ENCODE data around the gene ANK2. TPM values are rescaled to one million over a fixed set of nuclear protein-coding genes. Genes with fewer than 3 reads are reported as not detected.

ANK2 gene
- total RNA-seq, 1 donor from 2014 or later, result 58.3 TPM

DNA sequence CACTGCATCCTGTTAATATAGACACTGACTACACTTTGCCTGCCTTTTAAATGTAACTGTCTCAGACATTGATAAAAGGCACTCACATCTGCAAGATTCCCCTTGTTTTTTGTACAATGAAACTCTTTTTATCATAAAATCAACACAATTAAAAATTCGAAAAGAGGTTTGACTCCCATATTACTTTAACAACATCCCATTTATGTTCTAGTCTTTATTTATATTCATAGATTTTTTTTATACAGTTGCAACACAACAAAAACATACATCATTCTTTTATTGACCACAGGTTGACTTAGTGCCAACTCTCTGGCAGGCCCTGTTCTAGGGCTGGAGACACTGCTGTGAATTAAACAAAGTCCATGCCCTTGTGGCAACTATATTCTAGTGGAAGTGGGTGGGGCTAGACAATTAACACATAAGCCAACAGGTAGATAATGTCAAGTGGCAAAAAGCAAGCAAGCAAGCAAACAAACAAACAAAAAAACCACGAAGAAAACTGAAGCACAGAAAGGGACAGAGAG, 36.8 kb downstream of the ANK2 start:
- Mint-ChIP-seq H3K27me3 (ENCODE audit: low read depth) (no peaks in the 10 kb centered on the region), H3K9me3 (no peaks in the 10 kb centered on the region), H3K4me3 (no peak overlapping the region), H3K27ac (ENCODE audit: unreplicated experiment) (no peak overlapping the region), H3K36me3 (ENCODE audit: low read depth) (no peaks in the 10 kb centered on the region), H3K4me1 (no peaks in the 10 kb centered on the region)
- no peak for TF ChIP-seq CTCF (conservative IDR thresholded peaks at IDR 0.05)
- DNase-seq (ENCODE audit: low read depth, low spot score), result no peak

DNA sequence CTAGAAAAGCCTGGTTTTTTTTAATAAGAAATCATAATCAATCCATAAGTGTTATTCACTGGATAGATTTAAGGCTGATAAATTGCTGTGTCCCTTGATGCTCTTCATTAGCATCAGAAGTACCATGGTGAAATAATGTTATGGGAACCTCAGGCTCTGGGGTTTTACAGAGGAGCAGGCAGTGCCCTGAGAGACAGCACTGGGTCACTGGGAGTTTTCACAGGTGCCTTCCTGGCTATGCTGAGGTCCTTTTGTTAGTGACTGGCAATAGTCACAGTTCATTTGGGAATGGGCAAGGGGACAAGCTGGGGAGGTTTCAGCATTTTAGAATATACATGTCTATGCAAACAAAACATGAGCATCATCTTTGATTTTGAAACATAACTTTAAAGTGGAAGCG, 38.6 kb downstream of the ANK2 start:
- TF ChIP-seq CTCF (conservative IDR thresholded peaks at IDR 0.05), result no peak
- H3K36me3 Mint-ChIP-seq (ENCODE audit: low read depth), result no peaks in the 10 kb centered on the region
- no peaks in the 10 kb centered on the region for H3K27me3 Mint-ChIP-seq (ENCODE audit: low read depth)
- no peak overlapping the region for H3K4me3 Mint-ChIP-seq
- H3K4me1 Mint-ChIP-seq, result no peaks in the 10 kb centered on the region
- H3K9me3 Mint-ChIP-seq, result no peaks in the 10 kb centered on the region
- no peak for DNase-seq (ENCODE audit: low read depth, low spot score)
- H3K27ac Mint-ChIP-seq (ENCODE audit: unreplicated experiment), result no peak overlapping the region

DNA sequence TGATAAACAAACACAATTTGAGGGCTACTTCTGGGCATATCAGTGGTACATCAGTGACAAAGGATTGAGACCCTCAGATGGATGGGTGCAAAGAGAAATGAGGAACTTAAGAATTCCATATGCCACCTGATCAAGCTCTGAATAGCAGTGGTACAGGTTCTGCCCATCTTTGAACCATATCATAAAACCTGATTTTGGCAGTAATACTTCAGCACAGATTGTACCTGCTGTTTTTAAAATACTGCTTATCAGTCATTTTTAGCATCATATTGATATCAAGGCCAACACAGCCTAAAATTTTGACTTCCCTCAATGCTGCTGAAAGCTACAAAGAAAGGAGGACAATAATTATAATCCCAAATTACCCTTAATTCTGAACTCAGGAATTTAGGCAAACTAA, 41.5 kb downstream of the ANK2 start:
- Mint-ChIP-seq H3K27ac (ENCODE audit: unreplicated experiment) (no peak overlapping the region), H3K4me1 (no peaks in the 10 kb centered on the region), H3K36me3 (ENCODE audit: low read depth) (no peaks in the 10 kb centered on the region), H3K27me3 (ENCODE audit: low read depth) (no peaks in the 10 kb centered on the region), H3K9me3 (no peaks in the 10 kb centered on the region), H3K4me3 (no peak overlapping the region)
- TF ChIP-seq CTCF (conservative IDR thresholded peaks at IDR 0.05), result no peak
- no peak for DNase-seq (ENCODE audit: low read depth, low spot score)

- no peak for TF ChIP-seq CTCF (conservative IDR thresholded peaks at IDR 0.05)
- DNase-seq (ENCODE audit: low read depth, low spot score), result no peak
- Mint-ChIP-seq H3K9me3 (no peaks in the 10 kb centered on the region), H3K36me3 (ENCODE audit: low read depth) (no peaks in the 10 kb centered on the region), H3K27ac (ENCODE audit: unreplicated experiment) (no peak overlapping the region), H3K4me1 (no peaks in the 10 kb centered on the region), H3K27me3 (ENCODE audit: low read depth) (no peaks in the 10 kb centered on the region), H3K4me3 (no peak overlapping the region)
Observed at GRCh38 chr4:113094331-113094730, 44.9 kb downstream of the ANK2 start.

- Mint-ChIP-seq H3K27me3 (ENCODE audit: low read depth) (no peaks in the 10 kb centered on the region), H3K9me3 (no peaks in the 10 kb centered on the region), H3K4me3 (no peak overlapping the region), H3K4me1 (no peaks in the 10 kb centered on the region), H3K27ac (ENCODE audit: unreplicated experiment) (no peak overlapping the region), H3K36me3 (ENCODE audit: low read depth) (no peaks in the 10 kb centered on the region)
- peak; percentile 81 for TF ChIP-seq CTCF (conservative IDR thresholded peaks at IDR 0.05)
- DNase-seq (ENCODE audit: low read depth, low spot score), result no peak
Observed at GRCh38 chr4:113094802-113095201, 45.3 kb downstream of the ANK2 start.

- Mint-ChIP-seq H3K4me1 (peaks cover 8% of the 10 kb centered on the region), H3K27ac (ENCODE audit: unreplicated experiment) (no peak overlapping the region), H3K27me3 (ENCODE audit: low read depth) (no peaks in the 10 kb centered on the region), H3K9me3 (no peaks in the 10 kb centered on the region), H3K4me3 (no peak overlapping the region), H3K36me3 (ENCODE audit: low read depth) (no peaks in the 10 kb centered on the region)
- no peak for DNase-seq (ENCODE audit: low read depth, low spot score)
- no peak for TF ChIP-seq CTCF (conservative IDR thresholded peaks at IDR 0.05)
Observed at GRCh38 chr4:113101669-113102068, 52.2 kb downstream of the ANK2 start.
